Body of pancreas (tissue), 4 donors: ENCODE results near the gene GPRIN1. TPM values are rescaled to one million over a fixed set of nuclear protein-coding genes. Genes with fewer than 3 reads are reported as not detected.

ENCODE experiments used
- ATAC-seq: fragments of 150-250 bp; one replicate; pipeline ENCODE4 v1.9.1; 2016
- DNase-seq, 4 donors: peaks; one replicate each; pipeline ENCODE4 v3.0.0-alpha.2; 2019
- H3K27ac ChIP-seq, 4 donors: fragments of 200-600 bp; sonication (generic); 1 replicate in 3 of 4; 2 replicates in 1 of 4; pipeline versions ENCODE4 v1.5.1 to v1.6.1; 2016 to 2019; ENCODE audit warnings: mild to moderate bottlenecking in 1 of 4, mixed read lengths in 1 of 4, moderate library complexity in 1 of 4
- H3K27me3 ChIP-seq, 2 donors: fragments of 200-600 bp; sonication (generic); one replicate each; pipeline ENCODE4 v1.6.0; 2016; ENCODE audit warnings: mild to moderate bottlenecking in 1 of 2
- H3K36me3 ChIP-seq, 2 donors: fragments of 200-600 bp; sonication (generic); replicated peaks in 1 of 2; 2 replicates each; pipeline ENCODE4 v1.5.1; 2016; ENCODE audit warnings: low read depth in 2 of 2; ENCODE audit not compliant: insufficient read depth in 1 of 2
- H3K4me1 ChIP-seq: fragments of 200-600 bp; sonication (generic); one replicate; pipeline ENCODE4 v1.6.0; 2016
- H3K4me3 ChIP-seq, 2 donors: fragments of 200-600 bp; sonication (generic); 1 replicate in 1 of 2; 2 replicates in 1 of 2; pipeline ENCODE4 v1.5.1; 2016 to 2019
- H3K9me3 ChIP-seq, 3 donors: fragments of 200-600 bp; sonication (generic); 1 replicate in 2 of 3; 2 replicates in 1 of 3; pipeline ENCODE4 v1.5.1; 2016
- CTCF ChIP-seq, 7 experiments: fragments of 450-650 bp in 4 of 7; fragments of 200-600 bp in 3 of 7; sonication (generic) in 3 of 7; IDR thresholded peaks; one replicate each; pipeline ENCODE4 v1.5.1; 2016 to 2019; ENCODE audit warnings: antibody characterized with exemption in 7 of 7
- POLR2A ChIP-seq, 3 donors: fragments of 450-650 bp; IDR thresholded peaks; one replicate each; pipeline ENCODE4 v1.6.1; 2016; ENCODE audit warnings: antibody characterized with exemption in 3 of 3, mild to moderate bottlenecking in 2 of 3
- WGBS, 2 donors: methylation state at CpG; one replicate each; pipeline ENCODE4 v1.1.5; 2017; 5-methylcytosine and 5-hydroxymethylcytosine counted together
- intact Hi-C: fragments of 100-400 bp; cut with DNase I; formaldehyde crosslinking; loops from one replicate; pipeline ENCODE4 v1.15.1; 2023
- total RNA-seq, 2 donors: library from RNA; depleted of rRNA; stranded (reverse); fragments of >200 nt; gene quantifications; one replicate each; pipeline ENCODE4 v1.1.0, GENCODE V29; 2016

Gene GPRIN1
- total RNA-seq, 2 donors from 2014 or later, result 0.26 to 1.3 TPM

- ATAC-seq (no peak), DNase-seq (no peak)
- H3K27ac ChIP-seq, result no peak overlapping the region
- 39 to 51% methylated on average over 7 of the region's 7 CpGs for WGBS, 2 donors
- H3K36me3 ChIP-seq, result no peaks in the 10 kb centered on the region
- peaks cover 0 to 23% of the 10 kb centered on the region in 2 donors for H3K27me3 ChIP-seq
- H3K4me1 ChIP-seq, result peaks cover 20% of the 10 kb centered on the region
- intact Hi-C loops, result no loop called here
- no peaks in the 10 kb centered on the region for H3K9me3 ChIP-seq
- no peak overlapping the region for H3K4me3 ChIP-seq
- no peak for TF ChIP-seq POLR2A (IDR thresholded peaks at IDR 0.05)
- no peak for TF ChIP-seq CTCF (IDR thresholded peaks at IDR 0.05)
Measured at GRCh38 chr5:176616511-176616910, 6.6 kb upstream of the GPRIN1 start.

GRCh38 chr5:176614805-176615478, 5.0 kb upstream of the GPRIN1 start:
- peaks cover 0 to 12% of the 10 kb centered on the region in 2 donors for H3K27me3 ChIP-seq

GRCh38 chr5:176612855-176613254, 2.9 kb upstream of the GPRIN1 start:
- ATAC-seq, result no peak
- H3K27ac ChIP-seq, result no peak overlapping the region

More at GRCh38 chr5:176614805-176615478, 5.0 kb upstream of the GPRIN1 start:
- intact Hi-C loops, result no loop called here
- H3K36me3 ChIP-seq, result no peaks in the 10 kb centered on the region
- TF ChIP-seq POLR2A (IDR thresholded peaks at IDR 0.05), result no peak
- no peak for TF ChIP-seq CTCF (IDR thresholded peaks at IDR 0.05)
- ATAC-seq (no peak), DNase-seq (no peak)
- peaks cover 12% of the 10 kb centered on the region for H3K4me1 ChIP-seq
- no peak overlapping the region for H3K27ac ChIP-seq
- WGBS, 2 donors, result 51 to 66% methylated on average over 8 of the region's 8 CpGs
- no peak overlapping the region for H3K4me3 ChIP-seq
- no peaks in the 10 kb centered on the region for H3K9me3 ChIP-seq

GRCh38 chr5:176612008-176612407, 2.1 kb upstream of the GPRIN1 start:
- DNase-seq, result no peak

More at GRCh38 chr5:176612855-176613254, 2.9 kb upstream of the GPRIN1 start:
- 54 to 57% methylated on average over 2 of the region's 2 CpGs for WGBS, 2 donors
- intact Hi-C loops, result no loop called here
- Histone ChIP-seq H3K4me1 (no peaks in the 10 kb centered on the region), H3K27me3 (no peaks in the 10 kb centered on the region), H3K9me3 (no peaks in the 10 kb centered on the region), H3K36me3 (no peaks in the 10 kb centered on the region), H3K4me3 (no peak overlapping the region)
- DNase-seq, result no peak
- no peak for TF ChIP-seq POLR2A (IDR thresholded peaks at IDR 0.05)
- no peak for TF ChIP-seq CTCF (IDR thresholded peaks at IDR 0.05)

More at GRCh38 chr5:176612008-176612407, 2.1 kb upstream of the GPRIN1 start:
- no peaks in the 10 kb centered on the region for H3K36me3 ChIP-seq
- no peak for ATAC-seq
- 85 to 86% methylated on average over 6 of the region's 6 CpGs for WGBS, 2 donors
- no peak overlapping the region for H3K27ac ChIP-seq
- H3K27me3 ChIP-seq, result no peaks in the 10 kb centered on the region
- H3K9me3 ChIP-seq, result no peaks in the 10 kb centered on the region
- H3K4me3 ChIP-seq, result no peak overlapping the region
- TF ChIP-seq CTCF (IDR thresholded peaks at IDR 0.05) (no peak), POLR2A (IDR thresholded peaks at IDR 0.05) (no peak)
- no peaks in the 10 kb centered on the region for H3K4me1 ChIP-seq
- intact Hi-C loops, result no loop called here
